Gastroesophageal sphincter (tissue), 4 donors: ENCODE results near the gene ULK2. TPM values are rescaled to one million over a fixed set of nuclear protein-coding genes. Genes with fewer than 3 reads are reported as not detected.

ENCODE experiments used
- ATAC-seq: fragments of 150-250 bp; one replicate; pipeline ENCODE4 v1.9.1; 2016; ENCODE audit warnings: mild to moderate bottlenecking, moderate library complexity
- H3K27ac ChIP-seq, 4 donors: fragments of 200-600 bp; sonication (generic) in 3 of 4; 1 replicate in 3 of 4; 2 replicates in 1 of 4; pipeline ENCODE4 v1.5.1; 2016 to 2019
- H3K27me3 ChIP-seq: fragments of 200-600 bp; sonication (generic); one replicate; pipeline ENCODE4 v1.5.1; 2019
- H3K36me3 ChIP-seq, 2 donors: fragments of 200-600 bp; sonication (generic); one replicate each; pipeline ENCODE4 v1.5.1; 2019; ENCODE audit warnings: control low read depth in 1 of 2
- H3K4me1 ChIP-seq, 3 donors: fragments of 200-600 bp; sonication (generic); 1 replicate in 2 of 3; 2 replicates in 1 of 3; pipeline ENCODE4 v1.5.1; 2016 to 2019; ENCODE audit warnings: control low read depth in 2 of 3
- H3K4me3 ChIP-seq, 2 donors: fragments of 200-600 bp; sonication (generic); one replicate each; pipeline ENCODE4 v1.5.1; 2019; ENCODE audit warnings: mild to moderate bottlenecking in 1 of 2, moderate library complexity in 1 of 2
- H3K9me3 ChIP-seq, 3 donors: fragments of 200-600 bp; sonication (generic); one replicate each; pipeline ENCODE4 v1.5.1; 2017 to 2019; ENCODE audit warnings: control low read depth in 2 of 3
- EP300 ChIP-seq: sonication (generic); formaldehyde crosslinking; IDR thresholded peaks from one replicate; pipeline ENCODE4 v1.6.1; 2017; ENCODE audit warnings: antibody characterized with exemption, mild to moderate bottlenecking
- POLR2A ChIP-seq, 2 donors: fragments of 450-650 bp; IDR thresholded peaks; one replicate each; pipeline ENCODE4 v1.6.1; 2017; ENCODE audit warnings: antibody characterized with exemption in 2 of 2, mild to moderate bottlenecking in 2 of 2, moderate library complexity in 1 of 2
- POLR2AphosphoS5 ChIP-seq: sonication (generic); formaldehyde crosslinking; IDR thresholded peaks from one replicate; pipeline ENCODE4 v1.6.1; 2017; ENCODE audit warnings: antibody characterized with exemption
- WGBS, 2 donors: methylation state at CpG; one replicate each; pipeline ENCODE4 v1.1.5; 2018; ENCODE audit warnings: low coverage in 1 of 2; 5-methylcytosine and 5-hydroxymethylcytosine counted together
- total RNA-seq, 4 donors: library from RNA; depleted of rRNA; stranded (reverse); fragments of >200 nt; gene quantifications; one replicate each; pipeline ENCODE4 v1.1.0, GENCODE V29; 2016
- TF ChIP-seq, protein P1 (sequence below), 4 experiments: fragments of 200-600 bp in 2 of 4; fragments of 450-650 bp in 2 of 4; sonication (generic) in 1 of 4; IDR thresholded peaks; one replicate each; pipeline ENCODE4 v1.5.1; 2017 to 2019; ENCODE audit warnings: antibody characterized with exemption in 4 of 4, mild to moderate bottlenecking in 2 of 4, moderate library complexity in 2 of 4

Gene ULK2
- total RNA-seq, 4 donors from 2014 or later = 29.2 to 48.7 (median 47.5) TPM

GRCh38 chr17:19744492-19744891 is 123.2 kb downstream of the ULK2 start:
- TF ChIP-seq POLR2AphosphoS5 (no peak), EP300 (no peak), POLR2A (IDR thresholded peaks at IDR 0.05) (no peak)
- TF ChIP-seq, protein P1, sequence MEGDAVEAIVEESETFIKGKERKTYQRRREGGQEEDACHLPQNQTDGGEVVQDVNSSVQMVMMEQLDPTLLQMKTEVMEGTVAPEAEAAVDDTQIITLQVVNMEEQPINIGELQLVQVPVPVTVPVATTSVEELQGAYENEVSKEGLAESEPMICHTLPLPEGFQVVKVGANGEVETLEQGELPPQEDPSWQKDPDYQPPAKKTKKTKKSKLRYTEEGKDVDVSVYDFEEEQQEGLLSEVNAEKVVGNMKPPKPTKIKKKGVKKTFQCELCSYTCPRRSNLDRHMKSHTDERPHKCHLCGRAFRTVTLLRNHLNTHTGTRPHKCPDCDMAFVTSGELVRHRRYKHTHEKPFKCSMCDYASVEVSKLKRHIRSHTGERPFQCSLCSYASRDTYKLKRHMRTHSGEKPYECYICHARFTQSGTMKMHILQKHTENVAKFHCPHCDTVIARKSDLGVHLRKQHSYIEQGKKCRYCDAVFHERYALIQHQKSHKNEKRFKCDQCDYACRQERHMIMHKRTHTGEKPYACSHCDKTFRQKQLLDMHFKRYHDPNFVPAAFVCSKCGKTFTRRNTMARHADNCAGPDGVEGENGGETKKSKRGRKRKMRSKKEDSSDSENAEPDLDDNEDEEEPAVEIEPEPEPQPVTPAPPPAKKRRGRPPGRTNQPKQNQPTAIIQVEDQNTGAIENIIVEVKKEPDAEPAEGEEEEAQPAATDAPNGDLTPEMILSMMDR (IDR thresholded peaks at IDR 0.05) = no peak
- H3K4me3 ChIP-seq = peak overlapping the region; percentile 42 to 63
- H3K27me3 ChIP-seq = no peaks in the 10 kb centered on the region
- no peaks in the 10 kb centered on the region for H3K9me3 ChIP-seq
- peak; percentile 44 for ATAC-seq
- 7 to 46% methylated on average over 2 to 3 of the region's 26 CpGs for WGBS, 2 donors
- no peaks in the 10 kb centered on the region for H3K36me3 ChIP-seq
- H3K4me1 ChIP-seq = peaks cover 0 to 28% (median 4%) of the 10 kb centered on the region in 3 donors
- peak overlapping the region in 3 of 4 donors; percentile 18 to 77 (median 61) for H3K27ac ChIP-seq

DNA sequence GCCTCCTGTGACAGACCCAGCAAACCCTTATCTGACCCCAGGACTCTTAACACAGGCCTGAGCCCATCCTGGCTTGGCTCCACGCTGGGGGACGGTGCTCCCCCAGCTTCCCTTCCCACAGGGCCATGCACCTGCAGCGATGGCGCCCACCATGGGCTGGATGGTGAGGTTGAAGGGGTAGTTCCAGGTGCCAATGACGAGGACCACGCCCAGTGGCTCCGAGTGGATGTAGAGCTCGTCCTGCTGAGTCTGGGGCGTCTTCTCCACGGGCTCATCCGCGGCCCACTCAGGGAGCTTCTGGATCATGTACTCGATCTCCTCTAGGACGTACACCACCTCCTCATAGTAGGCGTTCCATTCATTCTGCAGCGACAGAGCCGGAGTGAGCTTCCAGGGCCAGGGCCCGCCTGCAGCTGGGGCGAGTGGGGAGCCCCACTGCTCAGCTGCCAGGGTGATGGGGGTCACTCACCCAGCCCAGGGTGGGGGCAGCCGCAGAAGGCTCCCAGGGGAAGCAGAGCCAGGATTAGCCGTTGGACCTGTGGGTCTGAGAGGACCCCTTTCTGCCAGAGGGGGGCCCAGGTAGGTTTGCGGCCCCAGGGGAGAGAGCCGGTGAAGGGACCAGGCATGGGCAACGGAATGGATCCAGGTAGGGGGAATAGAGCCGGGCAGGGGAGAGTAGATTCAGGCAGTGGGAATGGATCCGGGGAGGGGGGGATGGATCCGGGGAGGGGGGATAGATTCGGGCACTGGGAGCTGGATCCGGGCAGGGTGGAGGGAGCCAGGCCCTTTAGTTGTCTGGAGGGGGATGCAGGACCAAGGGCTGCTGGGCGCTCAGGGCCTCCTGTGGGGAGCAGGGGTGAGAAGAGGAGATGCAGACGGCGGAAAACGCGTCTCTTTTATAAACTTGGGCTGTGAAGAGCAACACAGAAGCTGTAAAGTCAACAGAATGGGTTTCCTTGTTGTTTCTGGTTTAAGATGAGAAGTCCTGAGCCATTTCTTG is 124.3 kb downstream of the ULK2 start:
- no peaks in the 10 kb centered on the region for H3K36me3 ChIP-seq
- H3K27ac ChIP-seq = no peak overlapping the region
- peaks cover 0 to 21% (median 4%) of the 10 kb centered on the region in 3 donors for H3K4me1 ChIP-seq
- no peaks in the 10 kb centered on the region for H3K9me3 ChIP-seq
- TF ChIP-seq, protein P1 (IDR thresholded peaks at IDR 0.05) = no peak
- TF ChIP-seq POLR2A (IDR thresholded peaks at IDR 0.05) = no peak
- no peak for ATAC-seq
- 91% methylated on average over 7 of the region's 34 CpGs; no CpG with 5 or more reads in 1 of the 2 donors for WGBS, 2 donors
- no peaks in the 10 kb centered on the region for H3K27me3 ChIP-seq
- no peak overlapping the region for H3K4me3 ChIP-seq

GRCh38 chr17:19742495-19742894 is 125.2 kb downstream of the ULK2 start:
- H3K27ac ChIP-seq = no peak overlapping the region
- H3K4me1 ChIP-seq = peaks cover 0 to 15% (median 4%) of the 10 kb centered on the region in 3 donors
- no peaks in the 10 kb centered on the region for H3K36me3 ChIP-seq
- no peak for TF ChIP-seq POLR2AphosphoS5
- no peak for TF ChIP-seq EP300
- no peak for TF ChIP-seq POLR2A (IDR thresholded peaks at IDR 0.05)
- TF ChIP-seq, protein P1 (IDR thresholded peaks at IDR 0.05) = no peak
- H3K4me3 ChIP-seq = no peak overlapping the region
- H3K9me3 ChIP-seq = no peaks in the 10 kb centered on the region
- no peak for ATAC-seq
- H3K27me3 ChIP-seq = no peaks in the 10 kb centered on the region
- WGBS, 2 donors = 70% methylated on average over 2 of the region's 10 CpGs; no CpG with 5 or more reads in 1 of the 2 donors

DNA sequence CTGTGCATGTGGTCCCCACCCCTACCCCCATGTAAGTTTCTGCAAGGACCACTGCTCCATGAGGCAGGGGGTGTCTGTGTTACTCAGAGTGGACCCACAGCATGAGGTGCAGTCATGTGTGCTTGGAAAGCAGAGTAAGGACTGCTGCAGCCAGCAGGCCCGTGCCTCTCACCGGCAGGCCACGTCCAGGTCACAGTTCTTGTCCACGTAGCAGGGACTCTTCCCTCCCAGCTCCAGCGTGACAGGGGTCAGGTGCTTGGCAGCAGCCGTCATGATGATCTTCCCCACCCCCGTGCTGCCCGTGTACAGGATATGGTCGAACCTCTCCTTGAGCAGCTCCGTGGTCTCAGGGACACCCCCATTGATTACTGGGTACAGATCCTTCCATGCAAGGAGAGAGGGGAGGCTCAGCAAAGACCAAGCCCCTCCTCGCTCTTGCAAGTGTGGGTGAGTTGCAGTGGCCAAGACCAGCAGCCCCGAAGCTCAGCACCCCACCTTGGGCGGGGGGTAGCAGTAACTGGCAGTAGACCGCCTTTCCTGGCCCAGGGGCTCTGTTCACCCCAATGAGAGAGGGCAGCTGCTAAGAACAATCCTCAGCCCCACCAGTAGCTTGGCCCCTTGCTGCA is 125.8 kb downstream of the ULK2 start:
- Histone ChIP-seq H3K4me1 (peaks cover 0 to 15% (median 4%) of the 10 kb centered on the region in 3 donors), H3K4me3 (no peak overlapping the region), H3K36me3 (no peaks in the 10 kb centered on the region), H3K27ac (no peak overlapping the region), H3K27me3 (no peaks in the 10 kb centered on the region), H3K9me3 (no peaks in the 10 kb centered on the region)
- no CpG with 5 or more reads among the region's 14 CpGs for WGBS, 2 donors
- ATAC-seq = no peak
- TF ChIP-seq POLR2A (IDR thresholded peaks at IDR 0.05) (no peak), EP300 (no peak), POLR2AphosphoS5 (no peak)
- TF ChIP-seq, protein P1 (IDR thresholded peaks at IDR 0.05) = no peak
